ENCODE measurements around the gene PHACTR3.

- TF ChIP-seq POLR2A (IDR thresholded peaks at IDR 0.05), result no peak
- TF ChIP-seq CTCF (IDR thresholded peaks at IDR 0.05), result no peak
Measured at GRCh38 chr20:59744756-59745155, 140.4 kb downstream of the PHACTR3 start.

Measured in lower leg skin (tissue), 3 donors.